Endometrium (tissue), 2 donors: ENCODE measurements around the gene RNASEH2C.
"Not testable (repeated sequence)": the region's sequence is repeated elsewhere in the genome, so short reads cannot be mapped to it uniquely, and the experiment has no call there.

Experiments used
- FAIRE-seq: peaks from 2 replicates; lab custom pipeline; 2012; peaks lifted over from hg19 to GRCh38; lab: Jason Lieb, UNC
- donor health status: control.
- donor health status: control.

Gene RNASEH2C

GRCh38 chr11:65720211-65720934 lies at the start of gene RNASEH2C:
RNASEH2C (minus strand) TSS chr11:65720798; CDS start chr11:65720758, 40 bp downstream.
- no peak for FAIRE-seq

- FAIRE-seq, result not testable (repeated sequence)
Measured at GRCh38 chr11:65767806-65768205, 47.2 kb upstream of the RNASEH2C start.

- FAIRE-seq, result no peak
Measured at GRCh38 chr11:65767406-65767805, 46.8 kb upstream of the RNASEH2C start.

GRCh38 chr11:65766535-65766934 lies 45.9 kb upstream of the RNASEH2C start:
- no peak for FAIRE-seq

- no peak for FAIRE-seq
Measured at GRCh38 chr11:65764434-65764833, 43.8 kb upstream of the RNASEH2C start.

- not testable (repeated sequence) for FAIRE-seq
Measured at GRCh38 chr11:65762816-65763215, 42.2 kb upstream of the RNASEH2C start.

GRCh38 chr11:65762169-65762568 lies 41.6 kb upstream of the RNASEH2C start:
- not testable (repeated sequence) for FAIRE-seq

- no peak for FAIRE-seq
Measured at GRCh38 chr11:65745049-65745448, 24.5 kb upstream of the RNASEH2C start.

- FAIRE-seq, result no peak
Measured at GRCh38 chr11:65744699-65745042, 24.1 kb upstream of the RNASEH2C start.

- no peak for FAIRE-seq
Measured at GRCh38 chr11:65744026-65744698, 23.6 kb upstream of the RNASEH2C start.

GRCh38 chr11:65743681-65744025 lies 23.1 kb upstream of the RNASEH2C start:
- no peak for FAIRE-seq

- no peak for FAIRE-seq
Measured at GRCh38 chr11:65742353-65742752, 21.8 kb upstream of the RNASEH2C start.

- FAIRE-seq, result no peak
Measured at GRCh38 chr11:65741185-65741584, 20.6 kb upstream of the RNASEH2C start.

GRCh38 chr11:65739022-65739421 lies 18.4 kb upstream of the RNASEH2C start:
- FAIRE-seq, result no peak

GRCh38 chr11:65736810-65737209 lies 16.2 kb upstream of the RNASEH2C start:
- no peak for FAIRE-seq

GRCh38 chr11:65735111-65735510 lies 14.5 kb upstream of the RNASEH2C start:
- not testable (repeated sequence) for FAIRE-seq

GRCh38 chr11:65730461-65730860 lies 9.9 kb upstream of the RNASEH2C start:
- FAIRE-seq, result no peak

GRCh38 chr11:65727865-65728264 lies 7.3 kb upstream of the RNASEH2C start:
- no peak for FAIRE-seq

GRCh38 chr11:65726660-65727059 lies 6.1 kb upstream of the RNASEH2C start:
- FAIRE-seq, result no peak

GRCh38 chr11:65722261-65722660 lies 1.7 kb upstream of the RNASEH2C start:
- no peak for FAIRE-seq

- FAIRE-seq, result no peak
Measured at GRCh38 chr11:65719871-65720210, 757 bp downstream of the RNASEH2C start.

GRCh38 chr11:65718964-65719492 lies 1.6 kb downstream of the RNASEH2C start:
- FAIRE-seq, result no peak

GRCh38 chr11:65718531-65718930 lies 2.1 kb downstream of the RNASEH2C start:
- no peak for FAIRE-seq

GRCh38 chr11:65717906-65718305 lies 2.7 kb downstream of the RNASEH2C start:
- no peak for FAIRE-seq
